ENCODE data around the gene KRTAP20-2.

KRTAP20-2 gene

DNA sequence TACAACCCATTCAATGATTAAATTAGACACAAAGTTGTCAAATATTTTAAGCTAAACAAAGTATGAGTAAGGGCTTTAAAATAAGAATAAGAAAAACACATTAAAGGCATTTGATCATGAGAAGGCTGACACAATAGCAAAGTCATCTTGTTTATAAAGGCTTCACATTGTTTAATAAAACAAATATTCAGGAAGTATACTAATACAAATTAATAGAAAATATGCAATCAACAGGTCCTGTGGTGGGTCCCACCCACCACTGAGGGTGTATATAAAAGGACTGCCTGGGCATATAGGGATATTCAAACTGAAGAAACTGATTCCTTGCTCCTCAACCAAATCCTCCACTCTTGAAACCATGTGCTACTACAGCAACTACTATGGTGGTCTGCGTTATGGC is at the start of gene KRTAP20-2:
KRTAP20-2 (plus strand) TSS at position 301 of the 400 bp plus-strand sequence; CDS start at position 359, 58 bp downstream.
- DNase-seq (ENCODE audit: low spot score) = no peak

DNA sequence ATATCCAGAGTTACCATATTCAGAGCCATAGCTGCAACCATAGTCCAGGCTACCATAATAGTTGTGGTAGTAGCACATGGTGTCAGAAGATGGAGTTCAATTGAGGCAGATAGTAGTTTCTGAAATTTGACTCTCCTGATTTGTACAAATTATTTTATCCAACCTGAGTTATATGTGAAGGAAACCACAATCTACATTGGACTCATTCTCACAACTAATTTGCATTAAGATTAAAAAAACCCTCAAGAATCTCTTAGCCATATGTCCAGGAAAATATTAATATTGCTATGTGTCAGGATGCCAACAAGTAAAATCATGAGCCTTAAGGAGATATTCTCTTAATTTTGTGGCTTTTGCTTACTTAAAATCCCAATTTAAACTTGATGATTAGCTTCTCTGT is 44.7 kb upstream of the KRTAP20-2 start, which contains the start of gene KRTAP22-2:
KRTAP22-2 (minus strand) TSS at position 101 of the 400 bp plus-strand sequence.
- DNase-seq (ENCODE audit: low spot score) = no peak

DNA sequence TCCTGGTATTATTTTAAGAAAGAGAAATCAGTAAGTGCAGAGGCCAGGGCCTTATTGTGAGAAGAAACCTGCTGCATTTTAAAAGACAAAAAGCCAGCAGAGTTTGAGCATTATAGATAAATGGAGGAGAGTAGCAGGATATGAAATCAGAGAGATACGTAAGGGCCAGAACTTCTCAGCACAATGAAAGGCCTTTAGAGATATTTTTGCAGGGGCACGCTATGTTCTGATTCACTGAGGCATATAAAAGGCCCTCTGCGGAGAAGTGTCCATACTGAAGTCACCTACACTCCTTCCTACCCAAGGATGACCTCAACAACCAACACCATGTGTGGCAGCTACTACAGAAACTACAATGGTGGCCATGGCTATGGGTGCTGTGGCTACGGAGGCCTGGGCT is 42.9 kb upstream of the KRTAP20-2 start, which contains the start of gene KRTAP6-3:
KRTAP6-3 (plus strand) TSS at position 301 of the 400 bp plus-strand sequence; CDS start at position 307, 6 bp downstream.
- no peak for DNase-seq (ENCODE audit: low spot score)

DNA sequence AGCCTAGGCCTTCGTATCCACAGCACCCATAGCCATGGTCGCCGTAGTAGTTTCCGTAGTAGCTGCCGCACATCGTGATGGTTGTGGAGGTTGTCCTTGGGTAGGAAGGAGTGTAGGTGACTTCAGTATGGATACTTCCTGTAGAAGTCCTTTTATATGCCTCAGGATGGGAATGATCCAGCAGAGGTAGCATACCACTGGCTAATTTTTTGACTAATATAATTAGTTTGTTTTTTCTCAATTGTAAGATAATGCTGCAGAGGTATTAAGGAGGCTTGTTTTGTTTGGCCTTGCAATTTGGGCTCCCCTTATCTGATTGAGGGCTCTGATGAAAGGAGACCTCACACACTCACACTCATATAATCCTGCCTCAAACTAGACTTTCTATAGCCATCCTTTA is 36.2 kb upstream of the KRTAP20-2 start, which contains the start of gene KRTAP6-2:
KRTAP6-2 (minus strand) TSS at position 101 of the 400 bp plus-strand sequence; CDS start at position 73, 28 bp downstream.
- no peak for DNase-seq (ENCODE audit: low spot score)

DNA sequence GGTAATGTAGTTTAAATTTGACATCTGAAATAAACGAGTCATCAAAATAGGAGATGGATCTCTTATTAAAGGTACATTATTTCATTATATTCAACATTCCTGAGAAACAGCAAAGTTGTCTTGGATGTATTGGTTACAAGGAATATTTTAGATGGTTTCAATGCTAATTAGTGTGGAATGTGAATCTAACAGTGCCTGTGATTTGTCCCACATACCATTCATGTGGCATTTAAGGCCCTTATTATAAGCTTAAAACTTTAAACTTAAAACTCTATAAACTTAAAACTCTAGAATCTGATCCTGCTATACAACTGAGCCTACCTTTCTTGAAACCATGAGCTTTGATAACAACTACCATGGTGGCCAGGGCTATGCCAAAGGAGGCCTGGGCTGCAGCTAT is 34.2 kb upstream of the KRTAP20-2 start, which contains the start of gene KRTAP22-1:
KRTAP22-1 (plus strand) TSS at position 301 of the 400 bp plus-strand sequence.
- DNase-seq (ENCODE audit: low spot score) = no peak

DNA sequence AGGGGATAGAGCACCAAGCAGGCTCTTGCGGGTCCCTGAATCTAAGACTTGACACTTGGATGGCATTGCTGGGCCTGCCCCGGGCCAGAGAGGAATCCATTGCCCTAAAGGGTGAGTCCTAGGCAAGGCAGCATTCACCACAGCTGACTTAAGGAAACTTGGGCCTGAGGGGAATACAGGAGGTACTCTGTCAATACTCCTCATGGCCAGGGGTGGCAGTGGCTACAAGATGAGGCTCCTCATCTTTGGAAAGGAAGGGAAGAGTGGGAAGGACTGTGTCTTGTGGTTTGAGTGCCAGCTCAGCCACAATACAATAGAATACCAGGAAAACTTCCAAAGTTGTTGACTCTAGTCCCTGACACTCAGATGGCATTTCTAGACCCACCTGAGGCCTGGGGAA is 29.0 kb upstream of the KRTAP20-2 start:
- DNase-seq (ENCODE audit: low spot score) = no peak

DNA sequence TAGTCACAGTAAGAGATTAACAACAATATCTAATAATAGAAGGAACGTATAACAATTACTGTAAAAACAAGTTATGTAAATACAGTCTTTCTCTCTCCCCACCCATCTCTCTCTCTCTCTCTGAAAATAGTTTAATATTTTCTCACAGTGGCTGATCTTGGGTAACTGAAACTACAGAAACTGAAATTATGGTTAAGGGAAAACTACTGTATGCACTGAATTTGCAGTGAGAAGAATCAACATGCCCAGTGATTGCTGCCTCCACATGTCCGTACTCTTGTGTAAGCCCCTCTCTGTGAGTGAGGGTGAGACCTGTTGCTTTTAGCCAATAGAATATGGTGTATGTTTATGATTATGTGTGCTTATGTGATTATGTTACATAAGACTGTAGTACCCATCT is 22.9 kb upstream of the KRTAP20-2 start:
- DNase-seq (ENCODE audit: low spot score) = no peak

DNA sequence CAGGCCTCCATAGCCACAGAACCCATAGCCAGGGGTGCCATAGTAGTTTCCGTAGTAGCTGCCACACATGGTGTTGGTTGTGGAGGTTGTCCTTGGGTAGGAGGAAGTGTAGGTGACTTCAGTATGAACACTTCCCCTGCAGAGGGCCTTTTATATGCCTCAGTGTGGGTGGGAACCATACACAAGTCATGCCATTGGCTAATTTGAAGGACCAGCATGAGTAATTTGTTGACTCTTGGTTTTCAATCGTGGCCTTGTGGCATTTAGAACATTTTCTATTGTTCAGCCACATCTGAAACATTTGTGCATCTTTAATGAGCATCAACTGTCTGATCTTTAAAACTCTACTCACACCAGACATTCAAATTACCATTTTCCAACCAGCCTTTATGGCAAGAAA is 21.2 kb upstream of the KRTAP20-2 start, which contains the start of gene KRTAP6-1:
KRTAP6-1 (minus strand) TSS at position 95 of the 400 bp plus-strand sequence; CDS start at position 69, 26 bp downstream.
- DNase-seq (ENCODE audit: low spot score) = no peak

DNA sequence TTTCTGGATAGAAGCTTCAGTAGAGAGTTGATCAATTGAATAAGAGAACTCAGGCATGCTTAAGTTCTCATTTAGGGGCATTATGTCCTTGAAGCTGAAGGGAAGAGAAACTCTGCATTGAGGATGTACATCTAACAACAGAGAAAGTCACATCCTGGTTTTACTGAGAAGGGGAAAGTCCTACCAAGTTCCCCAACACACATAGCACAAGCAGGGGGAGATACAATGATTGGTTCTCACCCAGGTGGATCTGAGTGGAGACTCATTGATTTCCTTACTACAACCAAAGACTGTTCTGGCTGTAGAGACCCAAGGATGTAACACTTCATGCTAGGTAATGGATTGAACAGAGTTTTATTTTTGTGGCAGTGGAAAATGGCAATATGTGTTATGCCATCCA is 19.8 kb upstream of the KRTAP20-2 start:
- no peak for DNase-seq (ENCODE audit: low spot score)

DNA sequence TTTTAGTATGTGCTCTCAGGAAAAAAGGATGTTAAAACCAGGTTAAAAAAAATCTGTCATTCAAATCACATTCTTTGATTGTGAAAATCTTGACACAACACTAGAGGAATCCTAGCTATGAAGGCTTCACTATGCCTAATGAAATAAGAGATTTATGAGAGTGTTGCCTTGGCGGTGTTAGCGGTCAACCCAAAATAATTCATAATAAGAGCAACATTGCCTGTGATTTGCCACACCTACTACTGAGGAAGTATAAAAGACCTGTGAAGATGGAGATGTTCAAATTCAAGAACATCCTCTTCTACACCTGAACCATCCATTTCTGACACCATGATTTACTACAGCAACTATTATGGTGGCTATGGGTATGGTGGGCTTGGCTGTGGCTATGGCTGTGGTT is 18.9 kb upstream of the KRTAP20-2 start, which contains the start of gene KRTAP20-1:
KRTAP20-1 (plus strand) TSS at position 301 of the 400 bp plus-strand sequence; CDS start at position 331, 30 bp downstream.
- DNase-seq (ENCODE audit: low spot score) = no peak

DNA sequence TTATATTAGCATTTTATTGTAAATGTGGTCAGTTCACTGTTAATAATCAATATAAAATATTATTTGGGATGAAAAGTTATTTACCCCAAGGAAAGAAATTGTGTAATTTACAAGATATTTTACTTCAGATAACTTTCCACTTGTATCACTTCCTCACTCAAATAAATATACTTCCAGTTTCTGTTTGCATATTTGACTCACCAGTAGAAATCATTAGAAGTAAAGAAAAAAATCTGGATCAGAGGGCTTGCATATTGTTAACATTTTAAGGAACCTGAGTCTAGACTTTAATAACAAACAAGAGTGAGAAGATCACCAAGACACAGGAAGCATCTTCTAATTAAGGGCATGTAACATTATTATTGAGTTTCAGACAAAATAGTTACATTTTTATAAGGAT is 14.9 kb upstream of the KRTAP20-2 start:
- DNase-seq (ENCODE audit: low spot score) = no peak

DNA sequence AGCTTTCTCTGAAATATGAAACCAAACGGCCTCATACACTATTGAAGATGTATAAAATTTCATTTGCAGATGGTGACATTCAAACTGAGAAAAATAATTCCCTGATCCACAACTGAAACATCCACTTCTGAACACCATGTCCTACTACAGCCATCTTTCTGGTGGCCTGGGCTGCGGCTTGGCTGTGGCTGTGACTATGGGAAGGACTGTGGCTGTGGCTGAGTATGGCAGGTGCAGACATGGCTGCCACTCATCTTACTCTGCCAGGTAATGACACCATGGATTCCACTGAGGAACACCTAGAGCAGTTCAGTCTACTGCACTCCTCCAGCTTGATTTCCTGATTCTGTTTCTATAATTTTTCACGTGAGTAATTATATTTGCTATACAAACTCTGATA is 14.5 kb upstream of the KRTAP20-2 start, which contains the start of gene KRTAP20-4:
KRTAP20-4 (plus strand) TSS at position 106 of the 400 bp plus-strand sequence.
- DNase-seq (ENCODE audit: low spot score) = no peak

DNA sequence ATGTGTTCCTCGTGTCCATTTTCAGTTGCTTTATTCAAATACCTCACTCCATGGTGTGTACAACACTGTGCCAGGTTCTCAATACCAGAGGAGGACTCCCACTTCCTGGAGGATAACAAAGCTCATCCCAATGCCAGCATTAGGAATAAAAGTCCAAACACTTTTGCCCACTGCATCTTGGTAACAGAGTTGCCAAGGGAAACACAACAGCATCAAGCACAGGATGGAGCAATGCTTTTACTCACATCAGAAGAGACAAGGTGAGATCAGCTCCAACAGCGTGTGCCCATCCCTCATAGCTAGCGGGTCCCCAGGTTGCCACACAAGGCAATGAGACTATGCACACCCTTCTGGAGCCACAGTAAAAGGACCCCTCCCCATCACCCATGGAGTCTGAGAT is 11.6 kb upstream of the KRTAP20-2 start:
- no peak for DNase-seq (ENCODE audit: low spot score)

DNA sequence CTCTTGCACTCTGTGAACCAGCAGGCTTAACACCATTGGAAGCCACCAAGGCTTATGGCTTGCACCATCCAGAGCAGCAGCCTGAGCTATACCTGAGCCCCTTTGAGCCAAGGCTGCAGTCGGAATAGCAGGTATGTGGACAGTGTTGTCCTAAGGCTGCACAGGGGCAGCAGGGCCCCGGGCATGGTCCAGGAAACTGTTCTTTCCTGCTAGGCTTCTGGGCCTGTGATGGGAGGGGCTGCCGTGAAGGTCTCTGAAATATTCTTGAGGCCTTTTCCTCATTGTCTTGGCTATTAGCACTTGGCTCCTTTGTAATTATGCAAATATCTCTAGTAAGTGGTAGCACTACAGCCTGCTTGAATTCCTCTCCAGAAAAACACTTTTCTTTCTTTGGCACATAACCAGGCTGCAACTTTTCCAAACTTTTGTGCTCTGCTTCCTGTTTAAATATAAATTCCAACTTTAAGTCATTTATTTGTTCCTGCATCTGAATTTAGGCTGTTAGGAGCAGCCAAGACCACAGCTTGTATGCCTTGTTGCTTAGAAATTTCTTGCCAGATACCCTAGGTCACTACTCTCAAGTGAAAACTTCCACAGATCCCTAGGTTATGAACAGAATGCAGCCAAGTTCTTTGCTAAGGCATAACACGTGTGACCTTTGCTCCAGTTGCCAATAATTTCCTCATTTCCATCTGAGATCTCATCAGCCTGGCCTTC is 9.4 kb upstream of the KRTAP20-2 start:
- no peak for DNase-seq (ENCODE audit: low spot score)

DNA sequence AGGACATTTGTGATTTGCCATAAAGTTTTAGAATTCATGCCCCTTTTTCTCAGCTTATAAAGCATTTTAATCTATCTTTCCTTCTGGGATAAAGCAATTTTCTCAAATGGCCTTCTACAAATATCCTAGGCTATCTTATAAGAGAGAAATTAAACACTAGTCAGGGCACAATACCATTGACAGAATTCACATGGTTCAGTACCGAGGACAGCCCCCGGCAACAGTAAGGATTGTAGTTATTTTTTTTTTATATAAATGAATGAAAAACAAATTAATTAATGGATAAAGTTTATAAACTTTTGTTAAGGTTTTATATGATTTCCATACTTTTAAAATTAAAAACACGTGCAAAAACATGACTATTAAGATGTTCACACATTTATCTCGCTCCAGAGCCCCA is 6.9 kb upstream of the KRTAP20-2 start:
- no peak for DNase-seq (ENCODE audit: low spot score)

DNA sequence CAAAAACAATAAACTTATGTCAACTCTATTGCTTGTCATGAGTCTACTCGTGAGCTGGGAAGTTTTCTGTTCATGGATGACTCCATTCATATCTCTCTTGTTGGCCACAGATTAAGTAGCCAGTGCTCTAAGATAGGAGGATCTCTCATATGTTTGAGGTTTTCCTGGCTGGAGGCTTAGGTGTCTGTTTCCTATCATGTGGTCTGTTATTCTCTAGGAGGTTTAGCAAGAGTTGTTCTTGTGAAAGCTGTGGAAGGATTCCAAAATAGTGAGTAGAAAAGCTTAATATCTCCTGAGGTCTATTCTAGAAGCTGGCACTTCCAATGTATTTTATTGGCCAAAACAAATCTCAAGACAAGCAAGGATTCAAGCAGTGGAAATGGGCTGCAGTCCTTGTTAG is 5.8 kb upstream of the KRTAP20-2 start:
- DNase-seq (ENCODE audit: low spot score) = no peak

DNA sequence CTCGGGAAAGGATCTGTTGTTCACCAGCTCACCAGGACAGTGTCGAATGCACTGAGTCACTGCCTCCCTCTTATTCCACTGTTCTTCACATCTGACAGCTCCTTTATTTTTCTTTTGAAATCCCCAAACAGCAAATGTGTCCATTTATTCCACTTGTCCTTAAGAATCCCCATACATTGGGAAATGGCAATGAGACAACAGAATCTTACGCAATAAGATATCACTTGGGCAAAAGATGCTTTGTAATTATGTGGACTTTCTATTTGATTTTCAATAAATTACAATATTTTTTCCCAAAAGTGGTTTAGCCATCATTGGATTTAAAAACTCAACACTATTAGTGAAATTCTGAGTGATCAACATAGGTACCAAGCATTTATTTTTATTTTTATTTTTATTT is 3.7 kb downstream of the KRTAP20-2 start:
- DNase-seq (ENCODE audit: low spot score) = no peak

DNA sequence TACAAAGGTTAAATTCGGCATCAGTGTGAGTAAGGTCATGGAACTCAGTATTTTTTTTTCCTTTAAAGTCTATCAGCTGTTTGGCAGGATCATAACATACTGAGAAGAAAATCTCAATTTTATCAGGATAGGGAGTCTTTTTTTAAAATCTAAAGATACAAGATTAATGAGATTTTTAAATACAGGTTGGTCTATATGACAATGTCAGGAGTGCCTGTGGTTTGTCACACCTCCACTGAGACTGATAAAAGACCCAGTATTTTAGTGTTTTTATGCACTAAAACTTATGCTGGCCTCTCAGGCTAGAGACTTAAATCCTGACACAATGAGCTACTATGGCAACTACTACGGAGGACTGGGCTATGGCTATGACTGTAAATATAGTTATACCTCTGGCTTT is 7.6 kb downstream of the KRTAP20-2 start, which contains the start of gene KRTAP20-3:
KRTAP20-3 (plus strand) TSS at position 301 of the 400 bp plus-strand sequence.
- no peak for DNase-seq (ENCODE audit: low spot score)

DNA sequence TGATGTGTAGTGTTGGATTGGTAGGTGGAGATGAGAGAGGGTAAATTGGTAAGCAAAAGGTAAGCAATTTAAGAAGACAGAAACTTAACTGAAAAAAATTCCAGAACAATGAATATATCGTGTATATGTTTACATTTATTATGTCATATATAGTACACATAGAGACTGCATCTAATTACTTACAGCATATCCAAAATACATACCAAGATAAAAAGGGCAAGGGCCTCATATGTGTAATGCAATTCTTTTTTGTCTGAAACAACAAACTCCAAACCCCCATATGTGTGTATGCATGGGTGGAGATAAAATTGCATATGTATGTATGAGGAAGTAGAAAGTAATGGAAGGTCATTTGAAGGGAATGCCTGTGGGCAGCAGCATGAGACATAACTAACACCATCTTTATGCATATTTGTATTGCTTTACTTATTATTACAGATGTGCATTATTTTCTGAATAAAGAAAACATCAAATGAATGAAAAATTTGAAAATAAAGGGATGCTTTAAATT is 12.0 kb downstream of the KRTAP20-2 start:
- no peak for DNase-seq (ENCODE audit: low spot score)

DNA sequence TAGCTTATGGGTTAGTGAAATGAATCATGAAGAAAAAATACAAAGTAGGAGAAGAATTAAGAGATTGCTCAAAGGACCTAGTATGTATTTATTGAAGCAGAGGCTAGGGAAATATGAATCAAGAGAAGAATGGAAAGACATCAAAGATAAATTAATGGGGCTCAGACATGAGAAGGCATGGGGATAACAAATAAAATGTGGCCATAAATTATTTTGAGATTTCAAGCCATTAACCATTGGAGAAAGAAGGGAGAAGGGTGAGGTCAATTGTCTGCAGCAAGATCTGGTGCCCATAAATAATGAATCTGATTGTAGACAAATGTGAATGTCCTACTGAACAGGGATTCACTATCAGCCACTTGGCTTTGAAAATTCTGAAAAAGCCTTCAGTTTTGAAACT is 17.9 kb downstream of the KRTAP20-2 start:
- DNase-seq (ENCODE audit: low spot score) = no peak

DNA sequence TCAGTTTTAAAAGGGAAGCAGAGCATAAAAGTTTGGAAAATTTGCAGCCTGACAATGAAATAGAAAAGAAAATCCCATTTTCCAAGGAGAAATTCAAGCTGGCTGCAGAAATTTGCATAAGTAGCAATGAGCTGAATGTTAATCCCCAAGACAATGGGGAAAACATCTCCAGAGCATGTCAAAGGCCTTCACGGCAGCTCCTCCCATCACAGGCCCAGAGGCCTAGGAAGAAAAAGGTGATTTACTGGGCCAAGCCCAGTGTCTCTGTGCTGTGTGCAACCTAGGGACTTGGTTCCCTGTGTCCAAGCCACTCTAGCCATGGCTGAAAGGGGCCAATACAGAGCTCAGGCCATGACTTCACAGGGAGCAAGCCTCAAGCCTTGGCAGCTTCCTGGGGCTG is 33.8 kb downstream of the KRTAP20-2 start:
- no peak for DNase-seq (ENCODE audit: low spot score)

DNA sequence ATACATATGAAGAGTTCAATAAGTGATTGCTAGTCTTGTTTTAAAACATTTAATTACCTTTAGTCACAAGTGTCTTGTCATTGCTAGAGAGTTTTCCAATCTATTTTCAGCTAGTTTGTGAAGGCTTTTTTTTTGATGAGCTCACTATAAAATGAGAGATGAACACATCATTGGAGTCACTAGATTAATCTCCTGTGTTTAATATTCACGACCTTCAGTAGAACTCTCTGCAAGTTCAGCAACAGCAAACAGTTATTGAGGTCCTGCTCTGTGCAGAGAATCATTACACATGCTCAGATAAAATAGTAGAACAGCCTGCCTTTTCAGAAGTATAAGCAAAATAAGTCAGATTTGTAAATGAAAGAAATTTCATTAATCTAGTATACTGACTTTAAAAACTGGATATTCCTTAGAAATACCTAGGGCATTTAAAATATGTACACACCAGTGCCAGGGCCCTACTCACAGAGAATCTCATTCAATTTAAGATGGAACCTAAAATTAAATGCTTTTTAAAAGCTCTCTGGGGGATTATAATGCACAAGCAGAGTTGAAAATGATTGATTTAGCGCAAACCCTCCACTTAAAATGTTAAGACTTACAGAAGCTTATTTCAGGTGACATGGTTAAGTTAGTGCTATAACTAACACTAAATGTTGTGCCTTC is 38.1 kb downstream of the KRTAP20-2 start:
- no peak for DNase-seq (ENCODE audit: low spot score)
